ENCODE measurements around the gene KLHDC4.
A peak's percentile ranks its signal among the peaks of the same experiment; 100 is the strongest.

The KLHDC4 gene

DNA sequence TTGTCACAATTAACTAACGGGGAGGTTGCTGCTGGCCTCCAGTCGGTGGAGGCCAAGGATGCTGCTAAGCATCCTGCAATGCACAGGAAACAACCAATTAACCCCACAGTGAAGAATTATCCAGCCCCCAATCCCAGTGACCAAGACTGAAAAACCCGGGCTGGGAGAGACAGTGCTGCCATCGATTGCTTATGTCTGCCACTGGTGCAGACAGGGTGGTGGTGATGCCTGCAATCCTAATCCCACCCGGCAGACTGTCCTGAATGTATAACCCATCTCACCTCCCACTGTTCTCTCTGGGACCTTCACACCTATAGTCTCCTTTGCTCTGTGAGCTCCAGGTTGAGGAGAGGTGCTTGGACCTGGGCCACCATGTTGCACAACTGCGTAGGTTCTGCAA, 42.3 kb upstream of the KLHDC4 start:
- H3K56ac ChIP-seq (ENCODE audit: low read length): no peak overlapping the region
- H3K9ac ChIP-seq (ENCODE audit: low read length): no peak overlapping the region
- H3K18ac ChIP-seq (ENCODE audit: low read length): no peak overlapping the region
- H3K27ac ChIP-seq (ENCODE audit: low read depth, low read length): no peak overlapping the region
- no peak overlapping the region for H3K4ac ChIP-seq (ENCODE audit: low read depth, low read length)
- H3K4me2 ChIP-seq (ENCODE audit: low read length): no peak overlapping the region
- no peaks in the 10 kb centered on the region for H3K36me3 ChIP-seq (ENCODE audit: control insufficient read depth, insufficient read depth, low read length)
- no peak overlapping the region for H3K4me3 ChIP-seq (ENCODE audit: low read length)
- H3K23ac ChIP-seq (ENCODE audit: low read length): no peak overlapping the region
- H2AK5ac ChIP-seq (ENCODE audit: low read length): no peak overlapping the region
- no peaks in the 10 kb centered on the region for H3K79me1 ChIP-seq (ENCODE audit: low read length)
- WGBS (ENCODE audit: extremely low coverage, insufficient coverage, low lambda C conversion rate): no CpG with 5 or more reads among the region's 6 CpGs
- H2BK120ac ChIP-seq (ENCODE audit: low read depth, low read length): no peak overlapping the region
- H2BK5ac ChIP-seq (ENCODE audit: low read length): no peak overlapping the region
- no peak overlapping the region for H4K5ac ChIP-seq (ENCODE audit: low read length)
- H3K27me3 ChIP-seq (ENCODE audit: insufficient read depth, low read length, poor library complexity): no peaks in the 10 kb centered on the region
- no peak overlapping the region for H2BK15ac ChIP-seq (replicated peaks; ENCODE audit: low read depth)
- no peaks in the 10 kb centered on the region for H3K4me1 ChIP-seq (ENCODE audit: control insufficient read depth, low read depth, low read length)
- H3K79me2 ChIP-seq (ENCODE audit: control insufficient read depth, insufficient read depth, low read length): no peaks in the 10 kb centered on the region
- DNase-seq: peak; percentile 36
- H4K8ac ChIP-seq (ENCODE audit: low read depth, low read length): no peak overlapping the region

GRCh38 chr16:87806641-87807546, 41.1 kb upstream of the KLHDC4 start:
- Histone ChIP-seq H3K9ac (ENCODE audit: low read length) (no peak overlapping the region), H4K5ac (ENCODE audit: low read length) (no peak overlapping the region), H2AK5ac (ENCODE audit: low read length) (no peak overlapping the region), H3K4me3 (ENCODE audit: low read length) (no peak overlapping the region), H3K27ac (ENCODE audit: low read depth, low read length) (peak overlapping the region; percentile 32), H3K56ac (ENCODE audit: low read length) (peak overlapping the region; percentile 57), H2BK5ac (ENCODE audit: low read length) (no peak overlapping the region), H2BK15ac (replicated peaks; ENCODE audit: low read depth) (no peak overlapping the region), H2BK120ac (ENCODE audit: low read depth, low read length) (no peak overlapping the region), H4K8ac (ENCODE audit: low read depth, low read length) (no peak overlapping the region), H3K79me2 (ENCODE audit: control insufficient read depth, insufficient read depth, low read length) (no peaks in the 10 kb centered on the region), H3K4me1 (ENCODE audit: control insufficient read depth, low read depth, low read length) (no peaks in the 10 kb centered on the region), H3K18ac (ENCODE audit: low read length) (peak overlapping the region; percentile 11), H3K23ac (ENCODE audit: low read length) (no peak overlapping the region), H3K79me1 (ENCODE audit: low read length) (no peaks in the 10 kb centered on the region), H3K27me3 (ENCODE audit: insufficient read depth, low read length, poor library complexity) (no peaks in the 10 kb centered on the region), H3K4me2 (ENCODE audit: low read length) (no peak overlapping the region), H3K4ac (ENCODE audit: low read depth, low read length) (no peak overlapping the region), H3K36me3 (ENCODE audit: control insufficient read depth, insufficient read depth, low read length) (no peaks in the 10 kb centered on the region)
- DNase-seq: peak; percentile 92
- WGBS (ENCODE audit: extremely low coverage, insufficient coverage, low lambda C conversion rate): no CpG with 5 or more reads among the region's 25 CpGs

- Histone ChIP-seq H4K5ac (ENCODE audit: low read length) (no peak overlapping the region), H3K18ac (ENCODE audit: low read length) (peak overlapping the region; percentile 11), H3K23ac (ENCODE audit: low read length) (no peak overlapping the region), H3K79me2 (ENCODE audit: control insufficient read depth, insufficient read depth, low read length) (no peaks in the 10 kb centered on the region), H3K4me2 (ENCODE audit: low read length) (no peak overlapping the region), H3K27me3 (ENCODE audit: insufficient read depth, low read length, poor library complexity) (no peaks in the 10 kb centered on the region), H3K36me3 (ENCODE audit: control insufficient read depth, insufficient read depth, low read length) (no peaks in the 10 kb centered on the region), H2BK120ac (ENCODE audit: low read depth, low read length) (no peak overlapping the region), H3K4me3 (ENCODE audit: low read length) (no peak overlapping the region), H3K9ac (ENCODE audit: low read length) (no peak overlapping the region), H3K79me1 (ENCODE audit: low read length) (no peaks in the 10 kb centered on the region), H3K4ac (ENCODE audit: low read depth, low read length) (no peak overlapping the region), H4K8ac (ENCODE audit: low read depth, low read length) (no peak overlapping the region), H3K4me1 (ENCODE audit: control insufficient read depth, low read depth, low read length) (no peaks in the 10 kb centered on the region), H2BK15ac (replicated peaks; ENCODE audit: low read depth) (no peak overlapping the region), H3K56ac (ENCODE audit: low read length) (peak overlapping the region; percentile 57), H2AK5ac (ENCODE audit: low read length) (no peak overlapping the region), H3K27ac (ENCODE audit: low read depth, low read length) (peak overlapping the region; percentile 32), H2BK5ac (ENCODE audit: low read length) (no peak overlapping the region)
- no CpG with 5 or more reads among the region's 16 CpGs for WGBS (ENCODE audit: extremely low coverage, insufficient coverage, low lambda C conversion rate)
- peak; percentile 37 for DNase-seq
Observed at GRCh38 chr16:87806261-87806640, 40.5 kb upstream of the KLHDC4 start.

DNA sequence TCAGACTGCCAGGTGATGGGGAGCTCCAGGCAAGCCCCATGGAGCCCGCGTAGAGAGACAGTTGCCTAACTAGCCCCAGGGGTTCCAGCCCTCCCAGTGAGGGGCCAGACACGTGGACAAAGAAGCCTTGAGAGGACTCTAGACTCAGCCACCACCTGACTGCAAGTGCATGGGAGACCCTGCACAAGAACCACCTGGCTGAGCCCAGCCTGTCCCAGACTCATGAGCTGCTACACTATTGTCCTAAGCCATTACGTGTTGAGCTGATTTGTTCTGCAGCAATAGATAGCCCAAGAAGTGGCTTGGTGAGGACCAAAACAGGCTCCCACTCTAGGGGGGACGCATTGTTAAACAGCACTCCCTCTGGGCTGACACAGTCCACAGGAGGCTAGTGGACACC, 37.6 kb upstream of the KLHDC4 start:
- no peak overlapping the region for H2BK5ac ChIP-seq (ENCODE audit: low read length)
- no peak overlapping the region for H3K27ac ChIP-seq (ENCODE audit: low read depth, low read length)
- no peaks in the 10 kb centered on the region for H3K36me3 ChIP-seq (ENCODE audit: control insufficient read depth, insufficient read depth, low read length)
- H3K18ac ChIP-seq (ENCODE audit: low read length): no peak overlapping the region
- H2BK120ac ChIP-seq (ENCODE audit: low read depth, low read length): no peak overlapping the region
- no peaks in the 10 kb centered on the region for H3K79me2 ChIP-seq (ENCODE audit: control insufficient read depth, insufficient read depth, low read length)
- no peak overlapping the region for H4K8ac ChIP-seq (ENCODE audit: low read depth, low read length)
- no peak for DNase-seq
- no peak overlapping the region for H4K5ac ChIP-seq (ENCODE audit: low read length)
- no peak overlapping the region for H3K9ac ChIP-seq (ENCODE audit: low read length)
- no peak overlapping the region for H3K4me3 ChIP-seq (ENCODE audit: low read length)
- H3K27me3 ChIP-seq (ENCODE audit: insufficient read depth, low read length, poor library complexity): no peaks in the 10 kb centered on the region
- no peaks in the 10 kb centered on the region for H3K4me1 ChIP-seq (ENCODE audit: control insufficient read depth, low read depth, low read length)
- no peak overlapping the region for H3K4ac ChIP-seq (ENCODE audit: low read depth, low read length)
- no peak overlapping the region for H2BK15ac ChIP-seq (replicated peaks; ENCODE audit: low read depth)
- no peaks in the 10 kb centered on the region for H3K79me1 ChIP-seq (ENCODE audit: low read length)
- no peak overlapping the region for H2AK5ac ChIP-seq (ENCODE audit: low read length)
- H3K4me2 ChIP-seq (ENCODE audit: low read length): no peak overlapping the region
- H3K56ac ChIP-seq (ENCODE audit: low read length): no peak overlapping the region
- no peak overlapping the region for H3K23ac ChIP-seq (ENCODE audit: low read length)
- WGBS (ENCODE audit: extremely low coverage, insufficient coverage, low lambda C conversion rate): no CpG with 5 or more reads among the region's 5 CpGs

- no peak overlapping the region for H3K9ac ChIP-seq (ENCODE audit: low read length)
- no peak overlapping the region for H3K4ac ChIP-seq (ENCODE audit: low read depth, low read length)
- no peak overlapping the region for H2AK5ac ChIP-seq (ENCODE audit: low read length)
- no peak overlapping the region for H3K27ac ChIP-seq (ENCODE audit: low read depth, low read length)
- no peak overlapping the region for H4K8ac ChIP-seq (ENCODE audit: low read depth, low read length)
- H3K36me3 ChIP-seq (ENCODE audit: control insufficient read depth, insufficient read depth, low read length): no peaks in the 10 kb centered on the region
- H2BK15ac ChIP-seq (replicated peaks; ENCODE audit: low read depth): no peak overlapping the region
- H2BK120ac ChIP-seq (ENCODE audit: low read depth, low read length): no peak overlapping the region
- WGBS (ENCODE audit: extremely low coverage, insufficient coverage, low lambda C conversion rate): no CpG with 5 or more reads among the region's 8 CpGs
- H3K4me1 ChIP-seq (ENCODE audit: control insufficient read depth, low read depth, low read length): no peaks in the 10 kb centered on the region
- DNase-seq: no peak
- no peaks in the 10 kb centered on the region for H3K79me1 ChIP-seq (ENCODE audit: low read length)
- no peak overlapping the region for H3K18ac ChIP-seq (ENCODE audit: low read length)
- no peak overlapping the region for H3K4me2 ChIP-seq (ENCODE audit: low read length)
- no peak overlapping the region for H3K56ac ChIP-seq (ENCODE audit: low read length)
- H3K27me3 ChIP-seq (ENCODE audit: insufficient read depth, low read length, poor library complexity): no peaks in the 10 kb centered on the region
- H3K23ac ChIP-seq (ENCODE audit: low read length): no peak overlapping the region
- H3K4me3 ChIP-seq (ENCODE audit: low read length): no peak overlapping the region
- no peaks in the 10 kb centered on the region for H3K79me2 ChIP-seq (ENCODE audit: control insufficient read depth, insufficient read depth, low read length)
- no peak overlapping the region for H4K5ac ChIP-seq (ENCODE audit: low read length)
- no peak overlapping the region for H2BK5ac ChIP-seq (ENCODE audit: low read length)
Observed at GRCh38 chr16:87802670-87803069, 36.9 kb upstream of the KLHDC4 start.
